ENCODE measurements around the gene DNASE1. TPM values are rescaled to one million over a fixed set of nuclear protein-coding genes. Genes with fewer than 3 reads are reported as not detected.
A peak's percentile ranks its signal among the peaks of the same experiment; 100 is the strongest.

The DNASE1 gene
- total RNA-seq, 1 donor from 2014 or later, result 16.2 TPM

DNA sequence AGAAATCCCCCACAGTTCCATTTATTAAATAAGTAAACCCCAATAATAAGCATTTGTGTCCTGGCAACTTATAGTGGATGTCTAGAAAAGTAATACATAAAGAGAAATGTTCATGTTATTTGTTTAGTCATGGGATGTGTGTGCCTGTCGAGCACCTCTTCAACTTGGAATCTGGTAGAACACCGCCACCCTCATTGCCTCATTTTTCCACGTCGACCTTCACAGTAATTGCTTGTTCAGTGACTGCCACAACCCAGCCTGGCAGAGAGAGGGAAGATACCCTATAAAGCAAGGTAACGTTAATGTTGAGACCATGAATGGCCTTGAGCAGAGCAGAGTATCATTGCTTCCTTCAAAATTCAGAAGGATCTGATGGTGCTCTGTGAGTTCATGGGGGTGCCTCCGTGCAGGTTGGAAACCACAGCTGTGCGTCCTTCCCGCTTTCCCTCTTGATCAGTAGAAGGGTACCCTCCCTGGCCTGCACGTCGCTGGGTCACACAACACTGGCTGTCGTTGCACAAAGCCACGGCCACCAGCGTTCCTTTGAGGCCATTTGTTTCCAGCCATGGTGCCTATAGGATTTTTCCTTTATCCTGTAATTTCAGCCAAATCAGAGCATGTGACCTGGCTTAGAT lies 3.7 kb upstream of the DNASE1 start:
- H3K4me1 ChIP-seq (ENCODE audit: insufficient read depth, low read length), result no peaks in the 10 kb centered on the region
- TF ChIP-seq, protein P1, sequence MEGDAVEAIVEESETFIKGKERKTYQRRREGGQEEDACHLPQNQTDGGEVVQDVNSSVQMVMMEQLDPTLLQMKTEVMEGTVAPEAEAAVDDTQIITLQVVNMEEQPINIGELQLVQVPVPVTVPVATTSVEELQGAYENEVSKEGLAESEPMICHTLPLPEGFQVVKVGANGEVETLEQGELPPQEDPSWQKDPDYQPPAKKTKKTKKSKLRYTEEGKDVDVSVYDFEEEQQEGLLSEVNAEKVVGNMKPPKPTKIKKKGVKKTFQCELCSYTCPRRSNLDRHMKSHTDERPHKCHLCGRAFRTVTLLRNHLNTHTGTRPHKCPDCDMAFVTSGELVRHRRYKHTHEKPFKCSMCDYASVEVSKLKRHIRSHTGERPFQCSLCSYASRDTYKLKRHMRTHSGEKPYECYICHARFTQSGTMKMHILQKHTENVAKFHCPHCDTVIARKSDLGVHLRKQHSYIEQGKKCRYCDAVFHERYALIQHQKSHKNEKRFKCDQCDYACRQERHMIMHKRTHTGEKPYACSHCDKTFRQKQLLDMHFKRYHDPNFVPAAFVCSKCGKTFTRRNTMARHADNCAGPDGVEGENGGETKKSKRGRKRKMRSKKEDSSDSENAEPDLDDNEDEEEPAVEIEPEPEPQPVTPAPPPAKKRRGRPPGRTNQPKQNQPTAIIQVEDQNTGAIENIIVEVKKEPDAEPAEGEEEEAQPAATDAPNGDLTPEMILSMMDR (IDR thresholded peaks at IDR 0.05; ENCODE audit: insufficient read depth, low read depth, low read length), result no peak
- no peak for TF ChIP-seq EZH2 (IDR thresholded peaks at IDR 0.05; ENCODE audit: insufficient read depth, low read length)
- no peak overlapping the region for H3K27ac ChIP-seq (ENCODE audit: low read depth, low read length)
- DNase-seq (ENCODE audit: low read depth) (no peak), FAIRE-seq (no peak)
- H3K27me3 Mint-ChIP-seq (ENCODE audit: low read depth, unreplicated experiment), result no peaks in the 10 kb centered on the region
- H3K27ac Mint-ChIP-seq (ENCODE audit: unreplicated experiment), result peak overlapping the region; percentile 34
- no peak overlapping the region for H3K4me3 ChIP-seq (ENCODE audit: insufficient read depth, low read depth, low read length)
- no peak overlapping the region for H3K9ac ChIP-seq (ENCODE audit: low read length)
- no peaks in the 10 kb centered on the region for H3K27me3 ChIP-seq (ENCODE audit: insufficient read depth, low read length)
- peaks cover 6% of the 10 kb centered on the region for H3K4me1 Mint-ChIP-seq (ENCODE audit: low read depth, unreplicated experiment)
- H2AFZ ChIP-seq (ENCODE audit: low read depth, low read length), result no peak overlapping the region
- H3K4me3 Mint-ChIP-seq (ENCODE audit: unreplicated experiment), result no peak overlapping the region
- H3K36me3 ChIP-seq (ENCODE audit: insufficient read depth, low read length), result peaks cover 3% of the 10 kb centered on the region
- no peaks in the 10 kb centered on the region for H3K9me3 Mint-ChIP-seq (ENCODE audit: unreplicated experiment)
- no peaks in the 10 kb centered on the region for H3K79me2 ChIP-seq (ENCODE audit: insufficient read depth, low read length)
- H4K20me1 ChIP-seq (ENCODE audit: insufficient read depth, low read length), result peaks cover 11% of the 10 kb centered on the region
- peaks cover 10% of the 10 kb centered on the region for H3K36me3 Mint-ChIP-seq (ENCODE audit: low read depth, unreplicated experiment)
- no peaks in the 10 kb centered on the region for H3K9me3 ChIP-seq (ENCODE audit: insufficient read depth, low read depth, low read length)
- no peak overlapping the region for H3K4me2 ChIP-seq (ENCODE audit: low read length)

DNA sequence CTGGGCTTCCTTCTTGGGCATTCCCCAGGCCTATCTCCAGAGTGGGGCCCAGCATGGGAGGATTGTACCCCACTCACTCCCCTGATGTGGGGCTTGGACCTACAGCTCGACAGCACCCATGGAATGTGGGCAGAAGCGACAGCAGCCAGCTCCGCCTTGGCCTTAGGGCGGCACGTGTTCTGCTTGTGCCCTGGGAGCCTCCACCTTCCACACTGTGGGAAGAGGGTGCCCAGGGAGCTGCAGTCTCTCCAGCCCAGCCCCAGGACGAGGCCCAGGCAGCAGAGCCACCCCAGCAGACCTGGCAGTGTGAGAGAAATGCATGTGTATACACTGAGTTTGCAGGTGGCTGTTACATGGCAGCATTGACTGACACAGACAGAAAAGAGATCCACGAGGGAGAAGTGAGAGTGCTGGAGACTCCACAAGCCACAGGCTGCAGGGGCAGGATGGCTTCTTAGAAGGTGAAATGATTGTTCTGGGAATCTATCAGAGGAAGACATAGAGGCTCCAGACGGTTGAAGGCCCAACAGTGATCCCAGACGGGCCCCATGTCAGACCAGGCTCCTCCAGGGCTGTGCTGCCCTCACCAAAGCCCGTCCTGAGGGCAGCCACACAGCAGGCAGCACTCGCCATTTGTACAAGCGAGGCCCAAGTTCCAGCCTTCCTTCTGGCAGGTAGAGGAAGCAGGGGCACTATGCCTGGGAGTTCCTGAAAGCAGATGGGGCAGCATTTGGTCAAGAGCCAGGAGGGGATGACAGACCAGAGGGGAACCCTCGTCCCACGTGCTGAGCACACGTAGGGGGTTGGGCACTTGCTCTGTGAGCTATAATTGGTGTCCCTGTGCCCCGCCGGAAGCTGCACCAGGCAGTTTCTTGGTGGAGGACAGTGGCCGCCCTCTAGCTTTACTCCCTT lies 2.8 kb upstream of the DNASE1 start:
- no peaks in the 10 kb centered on the region for H3K9me3 Mint-ChIP-seq (ENCODE audit: unreplicated experiment)
- no peak overlapping the region for H2AFZ ChIP-seq (ENCODE audit: low read depth, low read length)
- peaks cover 10% of the 10 kb centered on the region for H3K36me3 Mint-ChIP-seq (ENCODE audit: low read depth, unreplicated experiment)
- no peaks in the 10 kb centered on the region for H3K79me2 ChIP-seq (ENCODE audit: insufficient read depth, low read length)
- H3K9me3 ChIP-seq (ENCODE audit: insufficient read depth, low read depth, low read length), result no peaks in the 10 kb centered on the region
- H3K27me3 Mint-ChIP-seq (ENCODE audit: low read depth, unreplicated experiment), result no peaks in the 10 kb centered on the region
- TF ChIP-seq, protein P1 (IDR thresholded peaks at IDR 0.05; ENCODE audit: insufficient read depth, low read depth, low read length), result no peak
- no peak for TF ChIP-seq EZH2 (IDR thresholded peaks at IDR 0.05; ENCODE audit: insufficient read depth, low read length)
- H3K27ac ChIP-seq (ENCODE audit: low read depth, low read length), result no peak overlapping the region
- H3K4me1 ChIP-seq (ENCODE audit: insufficient read depth, low read length), result no peaks in the 10 kb centered on the region
- FAIRE-seq (no peak), DNase-seq (ENCODE audit: low read depth) (no peak)
- no peaks in the 10 kb centered on the region for H3K4me1 Mint-ChIP-seq (ENCODE audit: low read depth, unreplicated experiment)
- H3K27me3 ChIP-seq (ENCODE audit: insufficient read depth, low read length), result no peaks in the 10 kb centered on the region
- no peak overlapping the region for H3K9ac ChIP-seq (ENCODE audit: low read length)
- no peak overlapping the region for H3K4me3 ChIP-seq (ENCODE audit: insufficient read depth, low read depth, low read length)
- peaks cover 3% of the 10 kb centered on the region for H3K36me3 ChIP-seq (ENCODE audit: insufficient read depth, low read length)
- H3K4me3 Mint-ChIP-seq (ENCODE audit: unreplicated experiment), result no peak overlapping the region
- H3K27ac Mint-ChIP-seq (ENCODE audit: unreplicated experiment), result no peak overlapping the region
- H3K4me2 ChIP-seq (ENCODE audit: low read length), result no peak overlapping the region
- peaks cover 7% of the 10 kb centered on the region for H4K20me1 ChIP-seq (ENCODE audit: insufficient read depth, low read length)
